A549 (cell line): Measurements from ENCODE around the gene LEMD1. TPM values are rescaled to one million over a fixed set of nuclear protein-coding genes. Genes with fewer than 3 reads are reported as not detected.

Experiments
- ATAC-seq, 2 experiments: fragments of 200-7000 bp in 1 of 2; fragments of >200 bp in 1 of 2; cut with Nextera tagmentation in 1 of 2; cut with Tn5 transposase in 1 of 2; 3 replicates each; pipeline versions ENCODE4 v1.8.0 to v1.9.1; 2018 to 2020; ENCODE audit warnings: mild to moderate bottlenecking in 1 of 2, moderate library complexity in 1 of 2
- CTCF ChIA-PET: fragments of 300-600 bp; sonication (Branson Sonifier 250); formaldehyde crosslinking; extraction: SDS; loops from one replicate; lab custom pipeline; 2021; ENCODE audit warnings: antibody characterized with exemption, inconsistent platforms; lab: Yijun Ruan, JAX
- POLR2A ChIA-PET: fragments of 350-600 bp; formaldehyde crosslinking; extraction: SDS; loops from one replicate; lab custom pipeline; 2021; ENCODE audit warnings: antibody characterized with exemption, inconsistent platforms; lab: Yijun Ruan, JAX
- DNase-seq, 2 experiments: peaks; one replicate each; pipeline versions ENCODE4 v3.0.0 to v3.0.0-alpha.2; 2011 to 2016; ENCODE audit warnings: low read depth in 1 of 2, low spot score in 1 of 2
- FAIRE-seq: peaks from 2 replicates; lab custom pipeline; 2011; peaks lifted over from hg19 to GRCh38; lab: Jason Lieb, UNC
- H3K27ac ChIP-seq, 2 experiments: fragments of >200 bp; sonication (Bioruptor Twin); formaldehyde crosslinking; 3 replicates each; pipeline ENCODE4 v1.5.1; 2016 to 2017
- H3K4me1 ChIP-seq: fragments of >200 bp; sonication (Bioruptor Twin); formaldehyde crosslinking; 3 replicates; pipeline ENCODE4 v1.6.1; 2016
- H3K4me2 ChIP-seq: fragments of >200 bp; sonication (Bioruptor Twin); formaldehyde crosslinking; 3 replicates; pipeline ENCODE4 v1.6.1; 2016
- H3K4me3 ChIP-seq: fragments of >200 bp; sonication (Bioruptor Twin); formaldehyde crosslinking; 3 replicates; pipeline ENCODE4 v1.5.1; 2016
- H3K9me3 ChIP-seq: fragments of >200 bp; sonication (Bioruptor Twin); formaldehyde crosslinking; 3 replicates; pipeline ENCODE4 v1.6.1; 2016
- ATOH8 ChIP-seq: fragments of 250-450 bp; sonication (Bioruptor Pico); IDR thresholded peaks from 2 replicates; pipeline ENCODE4 v1.5.0; 2020; ENCODE audit warnings: low read depth, mild to moderate bottlenecking, moderate library complexity
- BCL3 ChIP-seq: fragments of >200 bp; sonication (Bioruptor Twin); formaldehyde crosslinking; IDR thresholded peaks from 3 replicates; pipeline ENCODE4 v1.6.1; 2016
- CBX8 ChIP-seq: fragments of 200-600 bp; sonication (generic); IDR thresholded peaks from 2 replicates; pipeline ENCODE4 v1.6.1; 2016
- CHD2 ChIP-seq: fragments of 150-350 bp; IDR thresholded peaks from 2 replicates; pipeline ENCODE4 v1.6.1; 2014; ENCODE audit warnings: low read length; ENCODE audit not compliant: partially characterized antibody
- CHD4 ChIP-seq: fragments of 200-600 bp; sonication (generic); IDR thresholded peaks from 2 replicates; pipeline ENCODE4 v1.6.1; 2016; ENCODE audit warnings: antibody characterized with exemption, mild to moderate bottlenecking, borderline replicate concordance
- CTCF ChIP-seq: fragments of >200 bp; sonication (Bioruptor Twin); formaldehyde crosslinking; IDR thresholded peaks from 3 replicates; pipeline ENCODE4 v1.5.1; 2016
- E2F6 ChIP-seq: IDR thresholded peaks from 2 replicates; pipeline ENCODE4 v1.6.1; 2012; ENCODE audit warnings: low read depth, borderline replicate concordance
- EHF ChIP-seq: fragments of 250-450 bp; sonication (Bioruptor Pico); IDR thresholded peaks from 2 replicates; pipeline ENCODE4 v1.5.0; 2020; ENCODE audit warnings: mild to moderate bottlenecking
- FOXS1 ChIP-seq: fragments of 250-450 bp; sonication (Bioruptor Pico); IDR thresholded peaks from 2 replicates; pipeline ENCODE4 v1.5.0; 2020; ENCODE audit warnings: mild to moderate bottlenecking, moderate library complexity
- HDAC2 ChIP-seq: fragments of 200-600 bp; sonication (generic); IDR thresholded peaks from 2 replicates; pipeline ENCODE4 v1.6.1; 2016
- HEYL ChIP-seq: fragments of 250-450 bp; sonication (Bioruptor Pico); IDR thresholded peaks from 2 replicates; pipeline ENCODE4 v1.8.0; 2021; ENCODE audit warnings: mild to moderate bottlenecking, moderate library complexity
- HOXA7 ChIP-seq: fragments of 250-450 bp; sonication (Bioruptor Pico); IDR thresholded peaks from 2 replicates; pipeline ENCODE4 v1.5.0; 2020; ENCODE audit warnings: mild to moderate bottlenecking, moderate library complexity
- HOXB13 ChIP-seq: fragments of 250-450 bp; sonication (Bioruptor Pico); IDR thresholded peaks from 2 replicates; pipeline ENCODE4 v1.5.0; 2020; ENCODE audit warnings: low read depth, mild to moderate bottlenecking, moderate library complexity
- HOXB5 ChIP-seq: fragments of 250-450 bp; sonication (Bioruptor Pico); IDR thresholded peaks from 2 replicates; pipeline ENCODE4 v1.5.0; 2020; ENCODE audit warnings: mild to moderate bottlenecking, moderate library complexity
- KDM1A ChIP-seq: fragments of 200-600 bp; sonication (generic); IDR thresholded peaks from 2 replicates; pipeline ENCODE4 v1.6.1; 2016; ENCODE audit warnings: low read depth, mild to moderate bottlenecking
- KDM5A ChIP-seq: fragments of 200-600 bp; sonication (generic); IDR thresholded peaks from 2 replicates; pipeline ENCODE4 v1.6.1; 2016; ENCODE audit warnings: antibody characterized with exemption, mild to moderate bottlenecking
- MAFK ChIP-seq: fragments of 450-650 bp; IDR thresholded peaks from 2 replicates; pipeline ENCODE4 v1.6.1; 2014; ENCODE audit not compliant: partially characterized antibody
- MAX ChIP-seq: IDR thresholded peaks from 2 replicates; pipeline ENCODE4 v1.6.1; 2012
- MAZ ChIP-seq: fragments of 150-350 bp; IDR thresholded peaks from 2 replicates; pipeline ENCODE4 v1.6.1; 2014; ENCODE audit warnings: antibody characterized with exemption, low read depth, low read length, borderline replicate concordance
- MYC ChIP-seq: IDR thresholded peaks from 2 replicates; pipeline ENCODE4 v1.6.1; 2012; ENCODE audit warnings: mild to moderate bottlenecking, inconsistent platforms, low read length, improper control_type of control experiment, borderline replicate concordance
- NPAS2 ChIP-seq: fragments of 250-450 bp; sonication (Bioruptor Pico); IDR thresholded peaks from 2 replicates; pipeline ENCODE4 v1.8.0; 2022; ENCODE audit warnings: mild to moderate bottlenecking, moderate library complexity, borderline replicate concordance
- PHF8 ChIP-seq: fragments of 200-600 bp; sonication (generic); IDR thresholded peaks from 2 replicates; pipeline ENCODE4 v1.6.1; 2016; ENCODE audit warnings: low read depth, mild to moderate bottlenecking, antibody characterized with exemption, moderate library complexity, borderline replicate concordance
- POLR2A ChIP-seq: IDR thresholded peaks from 2 replicates; pipeline ENCODE4 v1.6.1; 2012; ENCODE audit warnings: mild to moderate bottlenecking, low read length
- RAD21 ChIP-seq, 2 experiments: fragments of >200 bp in 1 of 2; sonication (Bioruptor Twin) in 1 of 2; formaldehyde crosslinking in 1 of 2; IDR thresholded peaks in 1 of 2; conservative IDR thresholded peaks in 1 of 2; 2 replicates in 1 of 2; 3 replicates in 1 of 2; pipeline ENCODE4 v1.6.1; 2012 to 2018; ENCODE audit warnings: inconsistent platforms in 1 of 2
- RARB ChIP-seq: fragments of 250-450 bp; sonication (Bioruptor Pico); IDR thresholded peaks from 2 replicates; pipeline ENCODE4 v1.8.0; 2021; ENCODE audit warnings: mild to moderate bottlenecking, moderate library complexity
- RCOR1 ChIP-seq: fragments of 150-350 bp; IDR thresholded peaks from 2 replicates; pipeline ENCODE4 v1.6.1; 2014; ENCODE audit warnings: antibody characterized with exemption, low read length, low read depth
- SMC3 ChIP-seq: fragments of >200 bp; sonication (Bioruptor Twin); formaldehyde crosslinking; IDR thresholded peaks from 3 replicates; pipeline ENCODE4 v1.6.1; 2018; ENCODE audit warnings: inconsistent platforms
- SREBF2 ChIP-seq: fragments of 450-650 bp; IDR thresholded peaks from 2 replicates; pipeline ENCODE4 v1.6.1; 2014; ENCODE audit warnings: mild to moderate bottlenecking, moderate library complexity
- USF2 ChIP-seq: fragments of 450-650 bp; IDR thresholded peaks from 2 replicates; pipeline ENCODE4 v1.6.1; 2014; ENCODE audit warnings: antibody characterized with exemption
- ZC3H11A ChIP-seq: fragments of 450-650 bp; IDR thresholded peaks from 2 replicates; pipeline ENCODE4 v1.6.1; 2014; ENCODE audit warnings: antibody characterized with exemption, mild to moderate bottlenecking
- ZFP36 ChIP-seq: fragments of 450-650 bp; IDR thresholded peaks from 2 replicates; pipeline ENCODE4 v1.6.1; 2014; ENCODE audit warnings: borderline replicate concordance; ENCODE audit not compliant: partially characterized antibody
- ZNF302 ChIP-seq: fragments of 250-450 bp; sonication (Bioruptor Pico); IDR thresholded peaks from 2 replicates; pipeline ENCODE4 v1.9.0; 2021; ENCODE audit warnings: inconsistent platforms, mild to moderate bottlenecking, moderate library complexity
- WGBS: methylation state at CpG from one replicate; pipeline ENCODE4 v1.1.6; 2017; ENCODE audit errors: missing lambda C conversion rate; 5-methylcytosine and 5-hydroxymethylcytosine counted together
- polyA plus RNA-seq, 4 experiments: library from polyadenylated mRNA; depleted of rRNA in 3 of 4; stranded (reverse); fragments of >200 nt; fragmentation: RNase III in 1 of 4; extraction: RNeasy Plus Mini Kit Qiagen cat#74134 plus additional on column Dnase treatment in 1 of 4; gene quantifications; 2 replicates in 3 of 4; 3 replicates in 1 of 4; pipeline ENCODE4 v1.2.3, GENCODE V29; 2011 to 2017

The LEMD1 gene
- polyA plus RNA-seq, 2 of the 4 experiments (the other 2 are of a cell fraction): 0.14 to 0.18 TPM

- H3K4me1 ChIP-seq: peaks cover 7% of the 10 kb centered on the region; the same call in 2 of the 3 replicates
- WGBS: 58% methylated on average over 7 of the region's 7 CpGs
- H3K27ac ChIP-seq: no peak overlapping the region
- ChIA-PET CTCF (interaction anchor here (0.9 to 67.1 kb wide), 11 partner anchors 11 to 276 kb away, joined by 3 to 3627 read pairs (median 42); partner anchors contain the start of genes KLHDC8A and NUAK2), POLR2A (no interaction called here)
- no peak overlapping the region for H3K4me3 ChIP-seq
- DNase-seq (no peak), ATAC-seq (no peak), FAIRE-seq (no peak)
- TF ChIP-seq SREBF2: no peak
- no peak for TF ChIP-seq MAZ
- TF ChIP-seq POLR2A: no peak
- no peak for TF ChIP-seq ATOH8
- TF ChIP-seq USF2: no peak
- TF ChIP-seq CHD4: no peak
- no peak for TF ChIP-seq ZC3H11A
- TF ChIP-seq HEYL (CRISPR knock-in tag): no peak
- no peak for TF ChIP-seq NPAS2 (CRISPR knock-in tag)
- no peak for TF ChIP-seq ZNF302 (CRISPR knock-in tag)
- TF ChIP-seq RARB: no peak
- no peak for TF ChIP-seq EHF (CRISPR knock-in tag)
- no peak for TF ChIP-seq HOXB5 (CRISPR knock-in tag)
- no peak for TF ChIP-seq E2F6
- TF ChIP-seq HOXB13 (CRISPR knock-in tag): no peak
- no peak for TF ChIP-seq PHF8
- TF ChIP-seq CHD2: no peak
- TF ChIP-seq CBX8: no peak
- no peak for TF ChIP-seq HOXA7 (CRISPR knock-in tag)
- H3K4me2 ChIP-seq: no peak overlapping the region
- no peaks in the 10 kb centered on the region for H3K9me3 ChIP-seq
Measured at GRCh38 chr1:205337481-205337880, 84.4 kb downstream of the LEMD1 start.

- Histone ChIP-seq H3K9me3 (no peaks in the 10 kb centered on the region), H3K4me2 (no peak overlapping the region), H3K27ac (no peak overlapping the region), H3K4me3 (no peak overlapping the region), H3K4me1 (peaks cover 1% of the 10 kb centered on the region; the same call in 2 of the 3 replicates)
- DNase-seq (peak; percentile 89 to 90), FAIRE-seq (peak; percentile 18), ATAC-seq (peak; percentile 91 to 97)
- 2% methylated on average over 4 of the region's 4 CpGs for WGBS
- TF ChIP-seq SMC3 (peak; percentile 94), POLR2A (no peak), CTCF (peak; percentile 99), MYC (no peak), ZFP36 (no peak), MAX (0 out of 2 replicates have a peak, but pooled peaks have one; percentile 38), BCL3 (no peak), HDAC2 (no peak), CHD4 (no peak), KDM1A (no peak), RAD21 (conservative IDR thresholded peaks at IDR 0.05 in 1 of 2, IDR thresholded peaks at IDR 0.05 in 1 of 2) (peak; percentile 88 to 92), FOXS1 (CRISPR knock-in tag) (no peak), RCOR1 (no peak), HOXA7 (CRISPR knock-in tag) (no peak), KDM5A (no peak), EHF (CRISPR knock-in tag) (no peak), HEYL (CRISPR knock-in tag) (no peak), MAFK (peak; percentile 7)
- CTCF ChIA-PET: interaction anchor here (0.6 to 67.1 kb wide), 58 partner anchors 9 to 822 kb away, joined by 3 to 3627 read pairs (median 4); partner anchors contain the start of genes KLHDC8A and NUAK2
- POLR2A ChIA-PET: no interaction called here
Measured at GRCh38 chr1:205335692-205336091, 86.2 kb downstream of the LEMD1 start.
